Skin epidermis (tissue), 12 donors: ENCODE results near the gene RBFOX2.

Experiments used
- H3K27ac ChIP-seq, 21 experiments: fragments of 200-600 bp; sonication (generic) in 11 of 21; one replicate each; pipeline ENCODE4 v1.5.0; 2020; ENCODE audit warnings: mild to moderate bottlenecking in 3 of 21, inconsistent platforms in 2 of 21, moderate library complexity in 2 of 21
- H3K4me3 ChIP-seq, 7 experiments: fragments of 200-600 bp; sonication (generic) in 2 of 7; one replicate each; pipeline ENCODE4 v1.5.0; 2020; ENCODE audit warnings: inconsistent platforms in 2 of 7, mild to moderate bottlenecking in 2 of 7, moderate library complexity in 1 of 7

RBFOX2 gene

DNA sequence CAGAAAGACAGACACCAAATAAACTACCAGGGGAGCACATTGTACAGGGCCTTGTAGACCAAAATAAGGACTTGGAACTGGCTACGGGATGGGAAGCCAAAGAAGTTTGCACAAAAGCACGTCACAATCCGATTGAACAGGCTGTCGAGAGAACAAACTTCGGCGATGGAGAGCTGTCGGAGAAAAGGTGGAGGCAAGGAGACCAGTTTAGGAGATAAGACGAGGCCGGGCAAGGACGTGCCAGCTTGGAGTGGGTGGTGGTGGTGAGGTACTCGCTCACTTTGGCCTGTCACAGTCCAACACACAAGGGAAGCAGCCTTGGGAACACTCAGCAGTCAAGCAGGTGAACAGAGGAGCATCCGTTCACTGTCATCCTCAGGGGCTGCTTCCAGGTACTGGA is 291.9 kb downstream of the RBFOX2 start:
- no peak overlapping the region for H3K27ac ChIP-seq
- no peak overlapping the region for H3K4me3 ChIP-seq

GRCh38 chr22:35736166-35736565 is 292.5 kb downstream of the RBFOX2 start:
- no peak overlapping the region for H3K27ac ChIP-seq

GRCh38 chr22:35735542-35735941 is 293.1 kb downstream of the RBFOX2 start:
- no peak overlapping the region for H3K27ac ChIP-seq
- H3K4me3 ChIP-seq = no peak overlapping the region

More at GRCh38 chr22:35736166-35736565, 292.5 kb downstream of the RBFOX2 start:
- no peak overlapping the region for H3K4me3 ChIP-seq

- H3K4me3 ChIP-seq = no peak overlapping the region
- H3K27ac ChIP-seq = no peak overlapping the region
These were observed 294.2 kb downstream of the RBFOX2 start for GRCh38 chr22:35734517-35734827.

DNA sequence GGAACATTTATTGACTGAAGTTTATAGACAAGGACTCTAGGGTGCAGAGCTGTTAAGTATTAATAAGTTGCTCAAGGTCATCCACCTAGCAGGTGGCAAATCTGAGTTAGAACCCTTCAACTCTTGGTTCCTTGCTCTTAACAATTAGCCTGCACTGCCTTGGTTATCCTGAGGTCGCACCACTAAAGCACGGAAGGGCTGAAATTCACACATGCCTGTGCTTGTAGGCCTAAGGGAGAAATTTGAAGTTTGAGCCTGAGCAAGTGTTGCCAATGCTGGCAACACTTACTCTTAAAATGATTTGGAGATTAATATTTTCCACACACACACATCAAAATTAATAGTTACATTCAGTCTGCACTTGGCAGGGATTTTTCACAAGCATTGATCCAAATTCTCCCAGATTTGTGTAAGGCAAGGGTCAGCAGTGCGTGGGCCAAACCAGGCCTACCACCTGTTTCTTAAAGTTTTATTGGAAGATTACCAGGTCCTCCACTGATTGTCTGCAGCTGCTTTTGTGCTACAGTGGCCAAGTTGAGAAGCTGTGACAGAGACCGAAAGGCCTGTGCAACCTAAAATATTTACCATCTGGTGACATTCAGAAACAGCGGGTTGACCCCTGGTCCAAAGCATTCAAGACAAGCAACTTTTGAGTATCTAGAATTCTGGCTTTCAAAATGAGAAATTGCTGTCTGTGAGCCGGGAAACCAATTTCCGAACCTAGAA is 294.7 kb downstream of the RBFOX2 start:
- Histone ChIP-seq H3K4me3 (no peak overlapping the region), H3K27ac (no peak overlapping the region)

- Histone ChIP-seq H3K4me3 (no peak overlapping the region), H3K27ac (no peak overlapping the region)
These were observed 295.6 kb downstream of the RBFOX2 start for GRCh38 chr22:35733036-35733435.

- Histone ChIP-seq H3K27ac (no peak overlapping the region), H3K4me3 (no peak overlapping the region)
These were observed 296.5 kb downstream of the RBFOX2 start for GRCh38 chr22:35732116-35732515.

- H3K4me3 ChIP-seq = no peak overlapping the region
- H3K27ac ChIP-seq = no peak overlapping the region
These were observed 297.3 kb downstream of the RBFOX2 start for GRCh38 chr22:35731321-35731720.

DNA sequence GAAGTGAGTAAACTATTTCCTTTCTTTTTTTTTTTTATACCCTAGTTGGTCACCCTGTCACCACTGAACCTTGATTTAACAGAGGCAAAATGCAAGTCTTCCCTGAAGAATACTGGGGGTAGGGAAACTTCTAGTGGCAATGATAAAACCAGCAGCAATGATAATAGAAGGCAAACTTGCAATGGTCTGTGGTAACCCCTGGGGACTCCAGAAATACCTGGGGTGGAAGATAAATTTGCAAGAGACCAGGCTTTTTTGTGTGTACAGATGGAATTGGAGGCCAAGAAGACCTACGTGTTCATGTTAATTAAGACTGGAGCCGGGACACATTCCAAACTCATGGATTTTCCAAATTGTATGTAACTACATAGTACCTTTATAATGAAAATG is 299.3 kb downstream of the RBFOX2 start:
- H3K27ac ChIP-seq = no peak overlapping the region
- no peak overlapping the region for H3K4me3 ChIP-seq

- Histone ChIP-seq H3K4me3 (no peak overlapping the region), H3K27ac (no peak overlapping the region)
These were observed 299.9 kb downstream of the RBFOX2 start for GRCh38 chr22:35728639-35729308.

- H3K4me3 ChIP-seq = no peak overlapping the region
- no peak overlapping the region for H3K27ac ChIP-seq
These were observed 301.2 kb downstream of the RBFOX2 start for GRCh38 chr22:35727436-35727835.

DNA sequence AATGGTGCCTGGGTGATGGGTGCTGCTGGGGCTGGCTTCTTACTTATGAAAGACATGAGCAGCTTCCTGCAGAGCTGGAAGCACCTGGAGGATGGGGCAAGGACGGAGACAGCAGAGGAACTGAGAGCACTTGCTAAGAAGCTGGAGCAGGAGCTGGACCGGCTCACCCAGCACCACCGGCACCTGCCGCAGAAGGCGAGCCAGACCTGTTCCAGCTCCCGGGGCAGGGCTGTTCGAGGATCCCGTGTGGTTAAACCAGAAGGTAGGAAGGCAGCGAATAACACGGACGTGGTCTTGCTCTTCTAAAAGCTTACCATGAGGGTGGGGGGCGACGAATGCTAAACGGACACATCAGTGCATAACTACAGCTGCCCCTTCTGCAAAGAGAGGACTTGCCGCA is 301.7 kb downstream of the RBFOX2 start:
- no peak overlapping the region for H3K27ac ChIP-seq
- no peak overlapping the region for H3K4me3 ChIP-seq

- no peak overlapping the region for H3K27ac ChIP-seq
- H3K4me3 ChIP-seq = no peak overlapping the region
These were observed 302.2 kb downstream of the RBFOX2 start for GRCh38 chr22:35726398-35726797.

- no peak overlapping the region for H3K4me3 ChIP-seq
These were observed 303.1 kb downstream of the RBFOX2 start for GRCh38 chr22:35725521-35725920.

DNA sequence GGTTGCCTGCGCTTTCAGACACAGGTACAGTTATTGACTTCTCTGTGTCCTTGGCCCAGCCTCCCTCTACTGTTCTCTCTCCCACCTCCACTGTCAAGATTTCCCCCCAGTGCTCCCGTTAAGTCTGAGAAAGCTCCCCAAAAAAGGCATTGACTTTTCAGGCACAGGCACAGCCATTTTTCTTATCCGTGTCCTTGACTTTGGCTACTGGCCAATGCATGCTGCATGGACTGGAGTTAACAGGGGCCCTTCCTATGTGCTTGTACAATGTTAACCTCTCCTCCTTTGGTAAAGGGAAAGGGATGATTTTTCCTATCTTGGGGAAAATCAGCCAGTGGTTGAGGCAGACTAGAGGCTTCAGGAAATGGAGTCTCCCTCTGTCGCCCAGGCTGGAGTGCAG is 306.7 kb downstream of the RBFOX2 start:
- Histone ChIP-seq H3K27ac (no peak overlapping the region), H3K4me3 (no peak overlapping the region)

More at GRCh38 chr22:35725521-35725920, 303.1 kb downstream of the RBFOX2 start:
- H3K27ac ChIP-seq = no peak overlapping the region

GRCh38 chr22:35719212-35719875 is 309.3 kb downstream of the RBFOX2 start:
- H3K4me3 ChIP-seq = no peak overlapping the region
- H3K27ac ChIP-seq = no peak overlapping the region

DNA sequence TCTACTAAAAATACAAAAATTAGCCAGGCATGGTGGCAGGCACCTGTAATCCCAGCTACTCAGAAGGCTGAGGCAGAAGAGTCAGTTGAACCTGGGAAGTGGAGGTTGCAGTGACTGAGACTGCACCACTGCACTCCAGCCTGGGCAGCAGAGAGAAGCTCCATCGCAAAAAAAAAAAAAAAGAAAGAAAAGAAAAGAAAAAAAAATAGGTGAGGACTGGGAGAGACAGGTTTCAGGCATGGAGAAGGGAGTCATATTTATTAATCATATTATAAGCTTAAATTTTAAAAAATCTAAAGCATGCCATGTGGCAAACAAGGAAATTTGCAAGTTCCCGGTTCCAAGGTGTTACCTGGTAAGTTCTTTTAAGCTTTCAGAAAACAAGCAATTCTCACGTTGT is 311.1 kb downstream of the RBFOX2 start, which contains the start of gene APOL5:
Gene APOL5, plus strand, starts transcription at position 301 of the 400 bp plus-strand sequence. Its CDS starts 0 bp downstream, at position 301.
- no peak within 1 kb of the TSS for H3K27ac ChIP-seq

DNA sequence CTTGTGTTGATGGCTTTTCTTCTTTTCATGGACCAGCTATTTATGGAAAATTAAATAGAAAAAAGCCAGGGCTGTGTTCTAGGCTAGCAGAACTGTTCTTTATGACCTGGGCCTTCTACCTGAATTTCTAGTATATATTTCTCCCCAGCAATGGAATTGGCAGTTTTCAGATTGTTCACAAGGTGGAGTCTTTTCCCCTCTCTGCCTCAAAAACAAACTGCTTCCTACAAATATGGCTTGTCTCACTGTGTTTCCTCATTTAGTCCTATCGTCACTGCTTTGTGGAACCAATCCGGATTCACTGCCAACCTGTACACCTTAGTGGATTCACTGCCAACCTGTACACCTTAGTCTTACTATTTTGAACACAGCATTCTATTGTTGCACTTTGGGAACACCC is 316.0 kb downstream of the RBFOX2 start:
- H3K27ac ChIP-seq = no peak overlapping the region

More for the DNA sequence above, 311.1 kb downstream of the RBFOX2 start, which contains the start of gene APOL5:
- no peak within 1 kb of the TSS for H3K4me3 ChIP-seq

GRCh38 chr22:35711336-35711735 is 317.3 kb downstream of the RBFOX2 start:
- Histone ChIP-seq H3K27ac (no peak overlapping the region), H3K4me3 (no peak overlapping the region)

More for the DNA sequence above, 316.0 kb downstream of the RBFOX2 start:
- no peak overlapping the region for H3K4me3 ChIP-seq

DNA sequence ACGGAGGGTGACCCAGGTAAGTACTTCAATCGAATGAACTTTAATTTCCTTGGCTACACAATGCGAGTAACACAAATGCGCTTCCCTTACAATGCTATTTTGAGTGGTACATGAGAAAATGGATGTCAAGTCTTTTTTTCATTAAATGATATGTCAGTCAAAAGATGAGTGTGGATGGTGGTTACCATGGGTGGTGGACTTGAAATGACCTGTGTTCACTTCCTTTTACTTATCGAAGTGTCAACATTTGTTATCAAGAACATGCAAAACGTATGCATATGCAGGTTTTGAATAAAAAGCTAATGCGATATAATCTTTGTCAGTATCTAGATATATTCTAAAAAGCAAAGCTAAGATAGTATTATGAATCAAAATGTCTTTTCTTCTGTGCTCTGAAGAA is 319.7 kb downstream of the RBFOX2 start:
- Histone ChIP-seq H3K27ac (no peak overlapping the region), H3K4me3 (no peak overlapping the region)

- Histone ChIP-seq H3K4me3 (no peak overlapping the region), H3K27ac (no peak overlapping the region)
These were observed 320.2 kb downstream of the RBFOX2 start for GRCh38 chr22:35708453-35708852.
